ENCODE data around the gene SPEN. TPM values are rescaled to one million over a fixed set of nuclear protein-coding genes. Genes with fewer than 3 reads are reported as not detected.

SPEN gene
- total and polyA plus RNA-seq, 9 of the 15 experiments (the other 6 are each of a cell fraction or from before 2014, with no cell fraction given): 5.7 to 87.5 (median 27.2) TPM

GRCh38 chr1:15952317-15953258, 105.1 kb downstream of the SPEN start (continued):
- TF ChIP-seq, protein P1, sequence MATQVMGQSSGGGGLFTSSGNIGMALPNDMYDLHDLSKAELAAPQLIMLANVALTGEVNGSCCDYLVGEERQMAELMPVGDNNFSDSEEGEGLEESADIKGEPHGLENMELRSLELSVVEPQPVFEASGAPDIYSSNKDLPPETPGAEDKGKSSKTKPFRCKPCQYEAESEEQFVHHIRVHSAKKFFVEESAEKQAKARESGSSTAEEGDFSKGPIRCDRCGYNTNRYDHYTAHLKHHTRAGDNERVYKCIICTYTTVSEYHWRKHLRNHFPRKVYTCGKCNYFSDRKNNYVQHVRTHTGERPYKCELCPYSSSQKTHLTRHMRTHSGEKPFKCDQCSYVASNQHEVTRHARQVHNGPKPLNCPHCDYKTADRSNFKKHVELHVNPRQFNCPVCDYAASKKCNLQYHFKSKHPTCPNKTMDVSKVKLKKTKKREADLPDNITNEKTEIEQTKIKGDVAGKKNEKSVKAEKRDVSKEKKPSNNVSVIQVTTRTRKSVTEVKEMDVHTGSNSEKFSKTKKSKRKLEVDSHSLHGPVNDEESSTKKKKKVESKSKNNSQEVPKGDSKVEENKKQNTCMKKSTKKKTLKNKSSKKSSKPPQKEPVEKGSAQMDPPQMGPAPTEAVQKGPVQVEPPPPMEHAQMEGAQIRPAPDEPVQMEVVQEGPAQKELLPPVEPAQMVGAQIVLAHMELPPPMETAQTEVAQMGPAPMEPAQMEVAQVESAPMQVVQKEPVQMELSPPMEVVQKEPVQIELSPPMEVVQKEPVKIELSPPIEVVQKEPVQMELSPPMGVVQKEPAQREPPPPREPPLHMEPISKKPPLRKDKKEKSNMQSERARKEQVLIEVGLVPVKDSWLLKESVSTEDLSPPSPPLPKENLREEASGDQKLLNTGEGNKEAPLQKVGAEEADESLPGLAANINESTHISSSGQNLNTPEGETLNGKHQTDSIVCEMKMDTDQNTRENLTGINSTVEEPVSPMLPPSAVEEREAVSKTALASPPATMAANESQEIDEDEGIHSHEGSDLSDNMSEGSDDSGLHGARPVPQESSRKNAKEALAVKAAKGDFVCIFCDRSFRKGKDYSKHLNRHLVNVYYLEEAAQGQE (IDR thresholded peaks at IDR 0.05; ENCODE audit: borderline replicate concordance): peak; percentile 46; the same call in 1 of the 2 replicates
- TF ChIP-seq, protein P1 (CRISPR knock-in tag; IDR thresholded peaks at IDR 0.05; ENCODE audit: low read depth): 0 out of 2 replicates have a peak, but pooled peaks have one; percentile 33
- TF ChIP-seq, protein P2, sequence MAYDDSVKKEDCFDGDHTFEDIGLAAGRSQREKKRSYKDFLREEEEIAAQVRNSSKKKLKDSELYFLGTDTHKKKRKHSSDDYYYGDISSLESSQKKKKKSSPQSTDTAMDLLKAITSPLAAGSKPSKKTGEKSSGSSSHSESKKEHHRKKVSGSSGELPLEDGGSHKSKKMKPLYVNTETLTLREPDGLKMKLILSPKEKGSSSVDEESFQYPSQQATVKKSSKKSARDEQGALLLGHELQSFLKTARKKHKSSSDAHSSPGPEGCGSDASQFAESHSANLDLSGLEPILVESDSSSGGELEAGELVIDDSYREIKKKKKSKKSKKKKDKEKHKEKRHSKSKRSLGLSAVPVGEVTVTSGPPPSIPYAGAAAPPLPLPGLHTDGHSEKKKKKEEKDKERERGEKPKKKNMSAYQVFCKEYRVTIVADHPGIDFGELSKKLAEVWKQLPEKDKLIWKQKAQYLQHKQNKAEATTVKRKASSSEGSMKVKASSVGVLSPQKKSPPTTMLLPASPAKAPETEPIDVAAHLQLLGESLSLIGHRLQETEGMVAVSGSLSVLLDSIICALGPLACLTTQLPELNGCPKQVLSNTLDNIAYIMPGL (CRISPR knock-in tag; IDR thresholded peaks at IDR 0.05): no peak
- TF ChIP-seq PRMT5 (CRISPR knock-in tag; IDR thresholded peaks at IDR 0.05) (no peak), STAG1 (CRISPR knock-in tag; IDR thresholded peaks at IDR 0.05; ENCODE audit: borderline replicate concordance) (no peak), CHCHD3 (CRISPR knock-in tag; IDR thresholded peaks at IDR 0.05) (no peak), ZNF274 (IDR thresholded peaks at IDR 0.05; ENCODE audit: borderline replicate concordance, low read depth, low read length) (no peak), SP2 (IDR thresholded peaks at IDR 0.05; ENCODE audit: extremely low read depth, low read depth, low read length, poor library complexity, severe bottlenecking) (no peak), CREB3 (tag; conservative IDR thresholded peaks at IDR 0.05; ENCODE audit: low read depth) (no peak), ZHX1 (conservative IDR thresholded peaks at IDR 0.05; ENCODE audit: low read length) (no peak; the same call in 1 of the 2 replicates), ZBED1 (IDR thresholded peaks at IDR 0.05) (peak; percentile 92), TAF15 (IDR thresholded peaks at IDR 0.05; ENCODE audit: low read depth, low read length) (no peak), ZNF79 (CRISPR knock-in tag; IDR thresholded peaks at IDR 0.05; ENCODE audit: low read depth) (no peak)

Data from K562 (cell line).